ENCODE results near the gene ZNF107. TPM values are rescaled to one million over a fixed set of nuclear protein-coding genes. Genes with fewer than 3 reads are reported as not detected.
"Not testable (repeated sequence)": the region's sequence is repeated elsewhere in the genome, so short reads cannot be mapped to it uniquely, and the experiment has no call there.

Gene ZNF107
- total RNA-seq, 1 donor from 2014 or later = 1.9 TPM

DNA sequence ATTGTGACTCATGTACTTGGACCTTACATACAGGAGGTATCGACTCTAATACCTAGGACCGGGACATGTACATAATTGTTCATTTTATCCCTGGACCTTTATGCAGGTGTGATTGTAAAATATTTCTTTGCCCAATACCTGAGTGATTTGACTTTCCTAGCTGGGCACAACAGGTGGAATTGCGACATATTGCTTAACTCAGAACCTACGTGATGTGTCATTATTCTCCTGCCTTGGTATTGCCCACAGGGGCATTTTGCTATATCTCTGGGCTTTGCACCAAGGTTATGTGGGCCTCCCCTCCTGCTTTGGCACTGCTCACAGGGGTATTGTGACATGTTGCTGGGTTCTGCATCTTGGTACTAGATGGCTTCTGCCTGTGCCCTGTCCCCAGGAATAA lies 23.9 kb upstream of the ZNF107 start:
- intact Hi-C loops (cut with DNase I) = no loop called here
- no peak for DNase-seq (ENCODE audit: low spot score)

DNA sequence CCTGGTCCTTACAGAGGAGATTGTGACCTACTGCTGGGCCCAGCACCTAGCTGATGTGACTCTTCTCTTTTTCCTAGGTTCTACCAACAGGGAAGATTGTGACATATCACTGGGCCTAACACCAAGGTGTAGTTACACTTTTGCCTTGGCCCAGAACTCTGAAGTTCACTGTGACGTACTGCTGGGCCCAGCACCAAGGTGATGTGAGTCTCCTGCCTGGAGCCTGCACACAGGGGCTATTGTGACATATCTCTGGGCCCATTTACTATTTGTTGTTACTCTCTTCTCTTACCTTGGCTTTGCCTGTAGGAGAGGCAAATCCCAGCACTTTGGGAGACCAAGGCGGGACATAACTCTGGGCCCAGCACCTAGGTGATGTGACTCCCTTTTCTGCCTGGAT lies 23.1 kb upstream of the ZNF107 start:
- DNase-seq (ENCODE audit: low spot score) = no peak
- intact Hi-C loops (cut with DNase I) = no loop called here

DNA sequence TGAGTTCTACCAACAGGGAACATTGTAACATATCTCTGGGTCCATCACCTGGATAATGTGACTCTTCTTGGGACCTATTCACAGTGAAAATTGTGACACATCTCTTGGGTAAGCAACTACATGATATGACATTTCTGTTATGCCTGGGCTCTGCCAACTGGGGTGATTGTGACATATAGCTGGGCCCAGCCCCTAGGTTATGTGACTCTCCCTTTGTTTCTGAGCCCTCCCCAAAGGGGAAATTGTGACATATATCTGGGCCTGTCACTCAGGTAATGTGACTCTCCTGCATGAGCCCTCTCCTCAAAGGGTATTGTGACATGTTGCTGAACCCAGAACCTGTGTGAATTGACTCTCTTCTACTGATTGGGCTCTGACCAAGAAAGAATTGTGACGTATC lies 22.4 kb upstream of the ZNF107 start:
- DNase-seq (ENCODE audit: low spot score) = no peak
- intact Hi-C loops (cut with DNase I) = no loop called here

DNA sequence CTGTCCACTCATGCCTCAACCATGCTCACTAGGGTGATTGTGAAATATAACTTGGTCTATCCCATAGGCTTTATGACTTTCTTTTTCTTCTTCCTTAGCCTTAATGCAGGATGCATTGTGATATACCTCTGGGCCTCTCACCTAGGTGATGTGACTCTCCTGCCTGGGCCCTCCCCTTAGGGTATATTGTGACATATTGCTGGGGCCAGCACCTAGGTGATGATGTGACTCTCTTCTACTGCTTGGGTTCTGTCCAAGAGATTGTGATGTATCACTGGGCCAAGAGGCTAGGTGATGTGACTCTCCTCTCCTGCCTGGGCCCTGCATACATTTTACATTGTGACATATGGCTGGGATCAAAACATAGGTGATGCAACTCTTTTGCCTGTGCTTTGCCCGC lies 14.7 kb upstream of the ZNF107 start:
- intact Hi-C loops (cut with DNase I) = no loop called here

DNA sequence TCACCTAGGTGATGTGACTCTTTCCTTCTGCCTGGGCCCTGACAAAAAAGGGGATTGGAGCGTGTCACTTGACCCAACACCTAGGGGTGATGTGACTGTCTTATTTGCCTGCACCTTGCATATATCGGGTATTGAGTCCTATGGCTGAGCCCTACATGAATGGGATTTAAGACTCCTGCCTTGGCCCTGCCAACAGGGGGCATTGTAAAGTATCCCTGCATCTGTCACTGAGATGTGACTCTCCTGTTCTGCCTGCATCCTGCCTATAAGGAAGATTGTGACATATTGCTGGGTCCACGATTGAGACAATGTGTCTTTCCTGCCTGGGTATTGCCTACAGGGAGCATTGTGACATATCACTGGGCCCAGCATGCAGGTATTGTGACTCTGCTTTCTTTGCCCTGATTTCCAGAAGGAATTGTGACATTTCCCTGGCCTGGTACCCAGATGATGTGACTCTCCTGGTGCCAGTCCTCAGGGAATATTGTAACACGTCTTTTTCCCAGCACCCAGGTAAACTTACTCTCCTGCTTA lies 14.2 kb upstream of the ZNF107 start:
- DNase-seq (ENCODE audit: low spot score) = no peak

More for the DNA sequence above, 14.7 kb upstream of the ZNF107 start:
- no peak for DNase-seq (ENCODE audit: low spot score)

DNA sequence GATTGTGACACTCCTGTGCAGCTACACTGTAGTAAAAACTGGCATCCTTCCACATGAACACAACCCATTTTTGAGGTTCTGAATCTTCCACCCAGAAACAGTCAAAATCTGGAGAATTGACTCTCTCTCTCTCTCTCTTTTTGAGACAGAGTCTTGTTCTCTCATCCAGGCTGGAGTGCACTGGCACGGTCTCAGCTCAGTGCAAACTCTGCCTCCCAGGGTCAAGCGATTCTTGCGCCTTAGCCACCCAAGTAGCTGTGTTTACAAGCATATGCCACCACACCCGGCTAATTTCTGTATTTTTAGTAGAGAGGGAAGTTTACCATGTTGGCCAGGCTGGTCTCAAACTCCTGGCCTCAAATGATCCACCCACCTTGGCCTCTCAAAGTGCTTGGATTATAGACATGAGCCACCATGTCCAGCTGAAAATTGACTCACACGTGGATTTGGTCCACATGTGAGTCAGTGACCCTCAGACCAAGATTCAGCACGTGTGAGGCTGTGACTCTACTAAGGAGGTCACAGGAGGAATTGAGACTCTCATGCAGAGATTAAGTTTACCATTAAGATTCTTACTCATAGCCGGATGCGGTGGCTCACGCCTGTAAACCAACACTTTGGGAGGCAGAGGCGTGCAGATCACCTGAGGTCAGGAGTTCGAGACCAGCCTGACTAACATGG lies 12.1 kb upstream of the ZNF107 start:
- DNase-seq (ENCODE audit: low spot score) = no peak
- intact Hi-C loops (cut with DNase I) = no loop called here

More for the DNA sequence above, 14.2 kb upstream of the ZNF107 start:
- intact Hi-C loops (cut with DNase I) = no loop called here

DNA sequence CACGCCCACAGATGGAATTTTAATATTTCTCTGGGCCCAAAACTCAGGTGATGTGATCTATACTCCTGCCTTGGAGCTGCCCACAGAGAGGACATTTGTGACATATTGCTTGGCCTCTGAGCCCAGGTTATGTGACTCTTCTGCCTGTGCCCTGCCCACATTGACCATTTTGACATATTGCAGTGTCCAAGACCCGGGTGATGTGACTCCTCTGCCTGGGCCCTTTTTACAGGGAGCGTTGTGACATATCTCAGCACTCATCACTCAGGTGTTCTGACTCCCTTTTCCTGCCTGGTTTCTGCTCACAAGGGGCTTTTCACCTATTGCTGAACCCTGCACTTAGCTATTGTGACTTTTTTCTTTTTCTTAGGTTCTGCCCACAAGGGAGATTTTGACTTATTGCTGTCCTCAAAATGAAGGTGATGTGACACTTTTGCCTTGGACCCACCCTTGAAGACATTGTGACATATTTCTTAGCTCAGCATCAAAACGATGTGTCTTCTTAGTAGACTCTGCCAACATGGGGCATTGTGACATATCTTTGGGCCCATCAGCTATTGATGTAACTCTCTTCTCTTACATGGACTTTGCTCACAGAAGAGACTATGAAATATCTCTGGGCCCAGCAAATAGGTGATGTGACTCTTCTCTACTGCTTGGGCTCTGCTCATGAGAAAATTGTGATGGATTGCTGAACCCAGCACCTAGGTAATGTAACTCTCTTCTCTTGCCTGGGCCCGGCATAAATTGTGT lies 11.0 kb upstream of the ZNF107 start:
- intact Hi-C loops (cut with DNase I) = no loop called here
- no peak for DNase-seq (ENCODE audit: low spot score)

DNA sequence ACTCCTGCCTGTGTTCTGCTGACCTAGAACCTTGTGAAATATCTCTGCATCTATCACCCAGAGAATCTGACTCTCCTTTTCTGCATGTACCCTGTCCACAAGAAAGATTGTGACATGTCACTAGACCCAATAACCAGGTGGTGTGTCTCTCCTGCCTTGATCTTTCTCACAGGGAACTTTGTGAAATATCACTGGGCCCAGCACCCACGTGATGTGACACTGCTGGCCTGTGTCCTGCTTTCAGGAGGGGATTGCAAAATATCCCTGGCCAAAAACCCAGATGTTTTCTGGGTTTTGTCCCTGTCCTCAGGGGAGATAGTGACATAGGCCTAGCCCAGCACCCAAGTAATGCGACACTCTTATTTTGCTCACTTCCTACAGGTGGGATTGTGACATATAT lies 10.1 kb upstream of the ZNF107 start:
- intact Hi-C loops (cut with DNase I) = no loop called here

DNA sequence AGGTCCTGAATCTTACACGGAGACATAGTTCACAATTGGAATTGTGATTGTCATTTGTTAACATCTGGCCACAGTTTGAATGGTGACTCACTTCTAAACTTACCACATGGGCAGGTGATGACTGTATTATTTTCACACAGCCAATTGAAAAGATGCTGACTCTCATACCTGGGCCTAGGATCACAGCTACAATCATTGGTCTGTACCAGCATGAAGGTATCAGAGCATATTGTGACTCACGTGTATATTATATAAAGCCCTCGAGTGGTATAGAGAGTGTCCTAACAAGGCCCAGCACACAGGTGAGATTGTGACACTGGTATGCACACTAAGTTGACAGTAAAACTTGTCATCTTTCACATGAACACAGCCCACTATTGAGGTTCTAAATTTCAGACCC lies 9.4 kb upstream of the ZNF107 start:
- no peak for DNase-seq (ENCODE audit: low spot score)

More for the DNA sequence above, 10.1 kb upstream of the ZNF107 start:
- DNase-seq (ENCODE audit: low spot score) = no peak

DNA sequence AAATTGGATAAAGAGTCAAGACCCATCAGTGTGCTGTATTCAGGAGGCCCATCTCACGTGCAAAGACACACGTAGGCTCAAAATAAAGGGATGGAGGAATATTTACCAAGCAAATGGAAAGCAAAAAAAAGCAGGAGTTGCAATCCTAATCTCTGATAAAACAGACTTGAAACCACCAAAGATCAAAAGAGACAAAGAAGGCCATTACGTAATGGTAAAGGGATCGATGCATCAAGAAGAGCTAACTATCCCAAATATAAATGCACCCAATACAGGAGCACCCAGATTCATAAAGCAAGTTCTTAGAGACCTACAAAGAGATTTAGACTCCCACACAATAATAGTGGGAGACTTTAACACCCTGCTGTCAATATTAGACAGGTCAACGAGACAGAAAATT lies 3.8 kb upstream of the ZNF107 start:
- intact Hi-C loops (cut with DNase I) = not testable (repeated sequence)

More for the DNA sequence above, 9.4 kb upstream of the ZNF107 start:
- intact Hi-C loops (cut with DNase I) = no loop called here

DNA sequence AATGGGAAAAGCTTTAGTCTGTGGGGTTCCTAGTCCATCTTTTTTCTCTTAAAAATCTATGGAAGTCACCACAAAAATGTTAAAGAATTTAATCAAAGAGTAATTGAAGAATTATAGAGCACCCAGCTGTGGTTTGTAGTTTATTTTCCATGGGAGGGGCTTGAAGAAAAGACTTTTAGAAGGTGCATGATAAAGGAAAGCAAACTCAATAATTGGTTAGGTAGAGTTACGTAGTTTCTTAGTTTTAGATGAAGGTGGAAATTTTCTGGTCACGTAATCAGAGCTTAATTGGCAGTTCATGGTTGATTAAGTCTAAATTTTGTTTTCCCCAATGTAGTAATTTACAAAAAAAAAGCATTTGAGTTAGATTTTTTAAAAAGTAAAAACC lies 724 bp downstream of the ZNF107 start:
- intact Hi-C loops (cut with DNase I) = no loop called here
- no peak for DNase-seq (ENCODE audit: low spot score)

More for the DNA sequence above, 3.8 kb upstream of the ZNF107 start:
- DNase-seq (ENCODE audit: low spot score) = not testable (repeated sequence)

DNA sequence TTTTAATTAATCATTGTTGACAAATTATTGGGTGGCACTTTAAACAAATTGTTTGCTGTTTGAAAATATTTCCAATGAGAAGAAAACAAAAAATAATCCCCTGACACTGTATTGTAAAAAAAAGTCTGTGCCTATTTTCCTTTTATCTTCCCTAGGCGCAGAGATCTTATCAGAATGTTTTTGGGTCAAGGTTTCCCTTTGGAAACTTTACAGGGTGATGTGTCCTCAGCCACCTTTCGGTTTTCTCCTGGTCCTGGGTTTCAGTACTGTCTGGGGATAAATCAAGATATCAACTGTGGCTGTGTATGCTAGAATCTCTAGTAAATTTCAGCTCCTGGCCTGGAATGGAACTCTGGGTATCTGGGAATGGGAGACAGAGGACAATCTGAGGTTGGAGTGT lies 1.4 kb downstream of the ZNF107 start:
- intact Hi-C loops (cut with DNase I) = no loop called here
- DNase-seq (ENCODE audit: low spot score) = no peak

DNA sequence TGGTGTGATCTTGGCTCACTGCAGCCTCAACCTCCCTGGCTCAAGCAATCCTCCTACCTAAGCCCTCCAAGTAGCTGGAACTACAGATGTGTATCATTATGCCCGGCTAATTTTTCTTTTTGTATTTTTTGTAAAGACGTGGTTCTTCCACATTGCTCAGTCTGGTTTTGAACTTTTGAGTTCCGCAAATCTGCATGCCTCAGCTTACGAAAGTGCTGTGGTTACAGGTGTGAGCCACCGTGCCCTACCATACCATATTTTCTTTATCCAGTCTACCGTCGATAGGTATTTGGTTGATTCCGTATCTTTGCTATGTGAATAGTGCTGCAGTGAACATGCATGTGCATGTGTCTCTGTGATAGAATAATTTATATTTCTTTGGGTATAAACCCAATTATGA lies 6.5 kb downstream of the ZNF107 start:
- no peak for DNase-seq (ENCODE audit: low spot score)
- intact Hi-C loops (cut with DNase I) = no loop called here

DNA sequence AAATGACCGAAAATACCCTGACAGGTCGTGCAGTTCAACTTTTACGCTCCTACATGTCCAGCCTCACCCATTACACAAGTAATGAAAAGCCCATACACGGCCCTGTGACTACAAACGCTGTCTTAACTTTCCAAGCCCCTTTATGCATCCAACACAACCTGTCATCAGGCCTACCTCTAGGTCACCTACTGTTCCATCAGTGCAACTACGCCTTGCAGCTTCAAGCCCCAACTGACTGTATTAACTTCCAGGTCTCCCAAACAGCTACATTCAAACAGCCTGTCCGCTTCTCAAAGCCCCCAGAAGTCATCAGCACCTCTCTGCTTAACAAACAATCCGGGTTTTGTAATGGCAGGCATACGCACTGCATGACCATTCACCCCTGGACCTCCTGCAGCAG lies 19.2 kb downstream of the ZNF107 start:
- intact Hi-C loops (cut with DNase I) = no loop called here
- no peak for DNase-seq (ENCODE audit: low spot score)

DNA sequence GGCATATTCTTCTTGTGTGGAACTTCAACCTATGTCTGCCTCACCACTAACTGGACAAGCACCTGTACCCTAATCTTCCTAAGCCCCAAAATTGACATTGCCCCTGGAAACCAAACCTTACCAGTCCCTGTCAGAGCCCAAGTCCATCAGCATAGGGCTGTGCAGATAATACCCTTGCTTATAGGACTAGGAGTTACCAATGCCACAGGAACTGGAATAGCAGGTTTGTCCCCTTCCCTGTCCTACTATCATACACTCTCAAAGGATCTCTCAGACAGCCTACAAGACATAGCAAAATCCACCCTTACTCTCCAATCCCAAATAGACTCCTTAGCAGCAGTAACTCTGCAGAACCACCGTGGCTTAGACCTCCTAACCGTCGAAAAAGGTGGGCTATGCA lies 19.8 kb downstream of the ZNF107 start:
- no peak for DNase-seq (ENCODE audit: low spot score)
- intact Hi-C loops (cut with DNase I) = no loop called here

DNA sequence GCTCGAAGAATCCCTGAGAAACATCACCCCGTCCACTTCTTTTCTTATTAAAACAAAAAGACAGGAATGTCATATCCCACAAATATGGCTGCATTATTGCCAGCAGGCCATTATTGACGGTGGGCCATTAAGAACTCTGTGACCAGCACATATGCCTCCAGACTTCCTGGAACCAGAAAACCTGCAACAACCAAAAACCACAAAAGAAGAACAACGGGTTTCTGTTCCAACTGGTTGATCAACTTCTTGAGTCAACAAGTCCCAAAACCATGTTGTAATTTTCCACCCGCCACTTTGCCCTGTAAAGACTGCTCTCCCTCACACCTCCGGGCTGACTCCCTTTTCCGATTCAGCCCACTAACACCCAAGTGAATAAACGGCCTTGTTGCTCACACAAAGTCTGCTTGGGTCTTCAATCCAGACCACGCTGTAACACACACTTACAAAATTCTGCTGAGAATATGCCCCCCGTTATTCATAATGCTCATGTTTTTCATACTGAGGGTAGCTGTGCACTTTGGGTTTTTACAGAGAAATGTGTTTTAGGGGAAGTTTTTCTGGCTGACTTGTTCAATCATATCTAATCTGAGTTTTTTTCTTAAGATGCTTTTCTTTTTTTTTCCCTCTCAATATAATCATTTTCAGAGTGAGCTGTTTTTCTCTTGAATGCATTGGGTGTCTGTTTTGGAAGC lies 20.7 kb downstream of the ZNF107 start:
- intact Hi-C loops (cut with DNase I) = no loop called here
- DNase-seq (ENCODE audit: low spot score) = no peak

DNA sequence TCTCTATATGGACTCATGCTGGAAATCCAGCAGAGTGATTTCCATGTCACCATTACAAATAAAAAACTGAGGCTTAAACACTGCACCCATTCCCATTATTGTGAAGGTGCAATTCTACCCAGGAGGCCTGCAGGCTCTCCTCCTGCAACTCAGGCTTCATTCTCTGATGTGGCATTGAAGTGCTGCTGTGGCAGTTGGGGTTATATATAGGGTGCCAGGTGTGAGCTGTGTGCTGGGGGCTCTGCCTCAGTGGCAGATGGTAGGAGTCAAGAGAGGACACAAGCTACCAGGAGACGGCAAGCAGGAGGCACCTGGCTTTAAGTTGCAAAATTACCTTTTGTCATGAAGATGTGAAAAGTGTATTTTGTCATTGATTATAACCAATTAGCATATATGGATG lies 21.3 kb downstream of the ZNF107 start:
- no peak for DNase-seq (ENCODE audit: low spot score)
- intact Hi-C loops (cut with DNase I) = no loop called here

DNA sequence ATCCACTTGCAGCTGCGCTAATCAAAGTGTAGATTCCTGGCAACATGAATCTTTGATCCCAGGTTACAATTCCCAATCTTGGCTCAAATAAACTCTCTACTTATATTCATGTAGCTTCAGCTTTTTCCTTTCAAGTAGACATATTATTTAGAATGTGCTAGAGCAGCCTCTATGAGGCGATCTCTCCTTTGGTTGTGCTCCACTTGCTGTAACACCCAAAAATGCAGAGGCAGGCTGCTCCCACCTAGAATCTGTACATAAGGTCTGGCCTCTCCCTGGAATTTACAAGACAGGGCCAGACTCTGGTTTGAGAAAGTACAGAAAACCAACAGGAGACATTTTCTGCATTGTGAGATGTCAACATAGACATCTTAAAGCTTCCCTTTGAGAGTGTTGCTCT lies 23.1 kb downstream of the ZNF107 start:
- intact Hi-C loops (cut with DNase I) = no loop called here

DNA sequence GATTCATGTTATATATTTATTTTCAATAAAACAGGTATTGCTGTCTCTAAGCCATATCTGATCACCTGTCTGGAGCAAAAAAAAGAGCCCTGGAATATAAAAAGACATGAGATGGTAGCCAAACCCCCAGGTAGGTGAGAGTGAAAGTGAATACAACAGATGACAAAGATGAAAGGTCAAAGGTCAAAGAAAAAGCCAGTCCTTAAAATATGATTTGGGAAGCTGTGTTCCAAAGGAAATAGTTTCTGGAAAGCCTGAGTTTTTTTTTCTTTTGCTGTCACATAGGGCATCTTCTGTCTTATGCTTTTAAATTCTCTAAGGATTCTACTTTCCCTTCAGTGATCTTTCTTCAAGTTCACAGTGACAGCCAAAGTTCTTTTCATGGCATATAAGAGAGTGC lies 25.9 kb downstream of the ZNF107 start:
- no peak for DNase-seq (ENCODE audit: low spot score)
- intact Hi-C loops (cut with DNase I) = no loop called here

More for the DNA sequence above, 23.1 kb downstream of the ZNF107 start:
- no peak for DNase-seq (ENCODE audit: low spot score)

DNA sequence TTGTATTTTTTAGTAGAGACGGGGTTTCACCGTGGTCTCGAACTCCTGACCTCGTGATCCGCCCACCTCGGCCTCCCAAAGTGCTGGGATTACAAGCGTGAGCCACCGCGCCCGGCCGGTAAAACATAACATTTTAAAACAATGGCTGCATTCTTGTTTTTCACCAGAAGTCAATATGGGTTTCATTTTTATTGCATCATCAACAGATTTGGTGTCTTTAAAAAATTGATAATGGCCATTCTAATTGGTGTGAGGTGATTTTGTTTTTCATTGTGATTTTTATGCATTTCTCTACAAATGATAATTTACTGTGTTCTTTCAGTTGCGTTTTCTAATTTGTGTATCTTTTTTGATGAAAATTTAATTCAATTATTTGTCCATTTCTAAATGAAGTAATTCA lies 31.9 kb downstream of the ZNF107 start:
- DNase-seq (ENCODE audit: low spot score); intact Hi-C loops (cut with DNase I): not testable (repeated sequence)
